Ishikawa (cell line): ENCODE data around the gene POC5.

ENCODE experiments used
- RAD21 ChIP-seq: IDR thresholded peaks from 2 replicates; pipeline ENCODE4 v1.6.1; 2012; ENCODE audit warnings: low read depth
- REST ChIP-seq: IDR thresholded peaks from 2 replicates; pipeline ENCODE4 v1.6.1; 2012; ENCODE audit warnings: low read depth, mild to moderate bottlenecking
- TF ChIP-seq, protein P1 (sequence below): IDR thresholded peaks from 2 replicates; pipeline ENCODE4 v1.6.1; 2012

DNA sequence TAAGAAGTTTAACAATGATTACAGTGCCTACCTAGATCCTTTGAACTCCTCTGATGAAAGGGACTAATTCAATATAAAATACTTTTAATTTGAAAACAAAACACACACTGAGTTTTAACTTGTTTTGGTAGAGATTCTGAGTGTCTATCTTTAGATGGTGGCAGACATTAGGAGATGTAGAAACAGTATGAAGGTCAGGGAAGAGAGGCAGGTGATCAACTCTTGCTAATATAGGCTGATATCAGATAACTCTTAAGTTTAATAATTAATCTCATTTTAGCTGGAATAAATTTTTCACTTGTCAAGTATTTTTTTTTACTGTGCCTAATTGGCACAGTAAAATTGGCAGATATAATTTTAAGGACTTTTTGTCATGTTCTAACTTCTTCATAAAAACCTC lies 30.8 kb downstream of the POC5 start:
- no peak for TF ChIP-seq REST
- TF ChIP-seq RAD21, result no peak
- TF ChIP-seq, protein P1, sequence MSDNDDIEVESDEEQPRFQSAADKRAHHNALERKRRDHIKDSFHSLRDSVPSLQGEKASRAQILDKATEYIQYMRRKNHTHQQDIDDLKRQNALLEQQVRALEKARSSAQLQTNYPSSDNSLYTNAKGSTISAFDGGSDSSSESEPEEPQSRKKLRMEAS, result no peak
